Aortic smooth muscle cell (primary cell): ENCODE measurements around the gene PPP2R5E. TPM values are rescaled to one million over a fixed set of nuclear protein-coding genes. Genes with fewer than 3 reads are reported as not detected.

Source experiments
- total RNA-seq: library from RNA; depleted of rRNA; stranded (reverse); fragments of >200 nt; gene quantifications from 2 replicates; pipeline ENCODE4 v1.2.3, GENCODE V29; 2014

Gene PPP2R5E
- total RNA-seq, result 11.9 and 20.5 TPM in 2 replicates

DNA sequence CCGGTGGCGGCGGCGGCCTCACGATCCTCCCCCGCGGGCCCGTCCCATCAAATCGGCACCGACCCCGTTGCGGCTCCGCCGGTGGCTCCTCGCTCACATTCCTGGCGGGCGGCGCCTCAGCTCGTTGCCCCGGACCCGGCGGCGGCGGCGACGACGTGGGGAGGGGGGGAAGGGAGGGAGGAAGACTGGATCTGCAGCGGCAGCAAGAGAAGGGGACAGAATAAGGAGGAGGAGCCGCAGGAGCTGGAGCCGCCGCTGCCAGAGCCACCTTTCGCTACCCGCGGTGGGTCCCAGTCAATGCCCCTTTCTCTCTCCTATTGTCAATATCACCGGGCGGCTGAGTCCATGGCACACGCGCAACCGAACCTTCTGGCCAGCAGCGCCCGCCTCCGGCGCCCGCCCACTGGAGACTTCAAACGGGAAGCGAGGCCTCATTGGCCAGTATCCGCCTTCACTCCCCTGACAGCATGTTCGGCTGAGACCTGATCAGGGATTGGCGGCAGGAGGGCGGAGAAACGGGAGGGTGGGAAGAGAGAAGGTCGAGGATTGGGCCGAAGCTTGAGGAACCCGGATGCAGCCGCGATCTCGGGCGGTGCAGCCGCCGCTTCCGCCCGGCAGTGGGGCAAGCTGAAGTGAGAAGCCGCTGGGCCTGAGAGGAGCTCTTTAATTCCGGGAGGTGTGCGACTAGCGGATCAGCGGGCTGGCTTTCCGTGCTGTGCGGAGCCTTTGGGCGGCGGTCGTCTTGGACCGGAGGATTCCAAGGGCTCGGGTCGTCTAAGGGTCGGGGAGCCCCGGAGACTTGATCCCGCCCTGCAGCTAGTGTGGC lies at the start of gene PPP2R5E:
Gene PPP2R5E (minus strand): TSS at position 378 of the 826 bp plus-strand sequence. CDS start 3,692 bp downstream, outside the sequence.

Other genes starting within 250 kb of the PPP2R5E start
- gene GPHB5, start 224.4 kb downstream of the PPP2R5E start, total RNA-seq, result not detected in 2 replicates
- 9.0 and 10.7 TPM in 2 replicates for gene WDR89, start 98.5 kb upstream of the PPP2R5E start, total RNA-seq
- gene SGPP1, start 184.7 kb upstream of the PPP2R5E start, total RNA-seq, result 27.4 and 33.2 TPM in 2 replicates